ENCODE results near the gene SPTBN2. TPM values are rescaled to one million over a fixed set of nuclear protein-coding genes. Genes with fewer than 3 reads are reported as not detected.

The SPTBN2 gene
- total RNA-seq, 1 experiment from 2014 or later = 40.7 TPM

- Mint-ChIP-seq H3K27me3 (ENCODE audit: low read depth) (no peaks in the 10 kb centered on the region), H3K9me3 (no peaks in the 10 kb centered on the region), H3K27ac (no peak overlapping the region), H3K4me3 (no peak overlapping the region), H3K36me3 (peaks cover 36% of the 10 kb centered on the region), H3K4me1 (no peaks in the 10 kb centered on the region)
- DNase-seq (ENCODE audit: low spot score) (no peak), ATAC-seq (no peak)
- no peak for TF ChIP-seq FOXP1 (CRISPR knock-in tag; IDR thresholded peaks at IDR 0.05; ENCODE audit: borderline replicate concordance)
- no peak for TF ChIP-seq ZNF121 (CRISPR knock-in tag; IDR thresholded peaks at IDR 0.05)
- TF ChIP-seq SMAD4 (CRISPR knock-in tag; IDR thresholded peaks at IDR 0.05) = no peak
- TF ChIP-seq GTF2I (CRISPR knock-in tag; conservative IDR thresholded peaks at IDR 0.05) = no peak
- no peak for TF ChIP-seq E2F1 (CRISPR knock-in tag; IDR thresholded peaks at IDR 0.05)
- no peak for TF ChIP-seq ZNF416 (CRISPR knock-in tag; IDR thresholded peaks at IDR 0.05)
- TF ChIP-seq ELF4 (CRISPR knock-in tag; IDR thresholded peaks at IDR 0.05; ENCODE audit: low read depth) = no peak
- no peak for TF ChIP-seq ZNF671 (CRISPR knock-in tag; IDR thresholded peaks at IDR 0.05)
- TF ChIP-seq NR2C2 (CRISPR knock-in tag; IDR thresholded peaks at IDR 0.05) = no peak
- TF ChIP-seq ZBTB43 (CRISPR knock-in tag; IDR thresholded peaks at IDR 0.05) = no peak
- no peak for TF ChIP-seq NR3C1 (CRISPR knock-in tag; conservative IDR thresholded peaks at IDR 0.05; ENCODE audit: low read depth)
- TF ChIP-seq, protein P1, sequence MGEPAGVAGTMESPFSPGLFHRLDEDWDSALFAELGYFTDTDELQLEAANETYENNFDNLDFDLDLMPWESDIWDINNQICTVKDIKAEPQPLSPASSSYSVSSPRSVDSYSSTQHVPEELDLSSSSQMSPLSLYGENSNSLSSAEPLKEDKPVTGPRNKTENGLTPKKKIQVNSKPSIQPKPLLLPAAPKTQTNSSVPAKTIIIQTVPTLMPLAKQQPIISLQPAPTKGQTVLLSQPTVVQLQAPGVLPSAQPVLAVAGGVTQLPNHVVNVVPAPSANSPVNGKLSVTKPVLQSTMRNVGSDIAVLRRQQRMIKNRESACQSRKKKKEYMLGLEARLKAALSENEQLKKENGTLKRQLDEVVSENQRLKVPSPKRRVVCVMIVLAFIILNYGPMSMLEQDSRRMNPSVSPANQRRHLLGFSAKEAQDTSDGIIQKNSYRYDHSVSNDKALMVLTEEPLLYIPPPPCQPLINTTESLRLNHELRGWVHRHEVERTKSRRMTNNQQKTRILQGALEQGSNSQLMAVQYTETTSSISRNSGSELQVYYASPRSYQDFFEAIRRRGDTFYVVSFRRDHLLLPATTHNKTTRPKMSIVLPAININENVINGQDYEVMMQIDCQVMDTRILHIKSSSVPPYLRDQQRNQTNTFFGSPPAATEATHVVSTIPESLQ (CRISPR knock-in tag; IDR thresholded peaks at IDR 0.05) = no peak
- no peak for TF ChIP-seq NFATC4 (CRISPR knock-in tag; IDR thresholded peaks at IDR 0.05)
- no peak for TF ChIP-seq CREB1 (CRISPR knock-in tag; IDR thresholded peaks at IDR 0.05)
- TF ChIP-seq, protein P2, sequence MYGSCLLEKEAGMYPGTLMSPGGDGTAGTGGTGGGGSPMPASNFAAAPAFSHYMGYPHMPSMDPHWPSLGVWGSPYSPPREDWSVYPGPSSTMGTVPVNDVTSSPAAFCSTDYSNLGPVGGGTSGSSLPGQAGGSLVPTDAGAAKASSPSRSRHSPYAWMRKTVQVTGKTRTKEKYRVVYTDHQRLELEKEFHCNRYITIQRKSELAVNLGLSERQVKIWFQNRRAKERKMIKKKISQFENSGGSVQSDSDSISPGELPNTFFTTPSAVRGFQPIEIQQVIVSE (CRISPR knock-in tag; IDR thresholded peaks at IDR 0.05; ENCODE audit: borderline replicate concordance) = no peak
- no peak for TF ChIP-seq EMX1 (CRISPR knock-in tag; IDR thresholded peaks at IDR 0.05)
- TF ChIP-seq ZBTB21 (CRISPR knock-in tag; IDR thresholded peaks at IDR 0.05; ENCODE audit: borderline replicate concordance) = no peak
- TF ChIP-seq ARID4B (CRISPR knock-in tag; IDR thresholded peaks at IDR 0.05; ENCODE audit: borderline replicate concordance) = no peak
- ChIA-PET CTCF (no interaction called here), POLR2A (no interaction called here)
Observed at GRCh38 chr11:66708701-66709100, 20.3 kb downstream of the SPTBN2 start.

- CTCF ChIA-PET = interaction anchor here (0.7 to 1.3 kb wide), 2 partner anchors 13 to 145 kb away, joined by 3 read pairs; no protein-coding TSS in a partner anchor
- no peak overlapping the region for H3K27ac Mint-ChIP-seq
- POLR2A ChIA-PET = no interaction called here
Observed at GRCh38 chr11:66708094-66708493, 20.9 kb downstream of the SPTBN2 start.

More at GRCh38 chr11:66708094-66708493, 20.9 kb downstream of the SPTBN2 start:
- Mint-ChIP-seq H3K36me3 (peaks cover 32% of the 10 kb centered on the region), H3K4me3 (no peak overlapping the region), H3K27me3 (ENCODE audit: low read depth) (no peaks in the 10 kb centered on the region), H3K9me3 (no peaks in the 10 kb centered on the region), H3K4me1 (no peaks in the 10 kb centered on the region)
- TF ChIP-seq HMGA2 (CRISPR knock-in tag; IDR thresholded peaks at IDR 0.05) = no peak
- TF ChIP-seq CBFB (CRISPR knock-in tag; IDR thresholded peaks at IDR 0.05; ENCODE audit: low read depth) = no peak
- TF ChIP-seq ZNF219 (CRISPR knock-in tag; IDR thresholded peaks at IDR 0.05; ENCODE audit: borderline replicate concordance) = no peak
- TF ChIP-seq NR2C2 (CRISPR knock-in tag; IDR thresholded peaks at IDR 0.05) = no peak
- ATAC-seq = no peak
- no peak for DNase-seq (ENCODE audit: low spot score)

Measured in WTC11 (cell line).